Fibroblast of skin of right biceps (primary cell): ENCODE measurements around the gene SLC48A1.
"Not testable (repeated sequence)": the region's sequence is repeated elsewhere in the genome, so short reads cannot be mapped to it uniquely, and the experiment has no call there.

Experiments used
- DNase-seq: peaks from one replicate; pipeline ENCODE4 v3.0.0-alpha.2; 2013

SLC48A1 gene

DNA sequence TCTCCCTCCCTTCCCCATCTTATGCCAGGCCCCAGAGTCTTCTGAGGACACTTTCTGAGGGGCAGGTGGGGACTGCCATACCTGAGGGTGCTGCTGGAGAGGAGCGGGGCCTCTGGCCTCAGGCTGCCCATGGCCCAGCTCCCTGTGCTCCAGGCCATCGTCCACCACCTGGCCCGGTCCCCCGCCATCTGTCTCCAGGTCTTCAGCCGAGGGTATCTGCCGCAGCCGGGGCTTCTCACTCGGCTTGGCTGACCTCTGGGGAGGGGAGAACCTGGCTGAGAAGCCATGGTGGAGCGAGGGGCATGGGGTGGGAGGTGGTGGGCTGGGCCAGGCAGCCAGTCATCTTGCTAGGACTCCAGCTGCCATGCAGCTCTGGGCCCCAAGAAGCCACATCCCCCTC, 21.6 kb downstream of the SLC48A1 start:
- no peak for DNase-seq

DNA sequence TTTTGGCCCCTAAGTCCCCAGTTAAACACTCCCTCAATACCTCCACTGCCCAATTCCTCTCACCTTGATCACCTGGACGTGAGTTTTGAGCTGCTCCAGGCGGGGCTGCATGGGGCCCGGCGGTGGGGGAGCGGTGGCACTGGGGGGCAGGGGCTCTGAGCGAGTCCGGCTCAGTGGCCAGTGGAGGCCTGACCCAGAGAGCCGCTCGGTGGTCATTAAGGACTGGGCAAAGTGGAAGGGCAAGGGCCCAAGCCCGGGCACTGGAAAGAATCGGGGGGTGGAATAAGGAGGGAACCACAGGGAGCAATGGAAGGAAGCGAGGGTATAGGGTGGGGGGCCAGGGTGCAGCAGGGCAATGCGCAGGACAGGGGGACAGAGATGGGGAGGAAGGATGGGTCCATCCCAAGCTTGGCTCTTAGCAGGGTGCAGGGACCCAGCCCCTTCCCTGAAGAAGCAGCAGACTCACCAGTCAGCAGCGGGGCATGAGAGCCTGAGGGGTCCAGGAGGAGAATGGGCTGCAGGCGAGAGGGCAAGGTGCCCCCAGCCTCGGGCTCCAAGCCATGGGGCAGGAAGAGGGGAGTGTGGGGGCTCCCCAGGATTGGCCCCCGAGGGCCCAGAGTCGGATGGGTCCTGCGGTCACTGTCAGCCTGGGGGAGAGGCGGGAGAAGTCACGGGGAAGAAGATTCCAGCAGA, 22.2 kb downstream of the SLC48A1 start:
- DNase-seq: no peak

DNA sequence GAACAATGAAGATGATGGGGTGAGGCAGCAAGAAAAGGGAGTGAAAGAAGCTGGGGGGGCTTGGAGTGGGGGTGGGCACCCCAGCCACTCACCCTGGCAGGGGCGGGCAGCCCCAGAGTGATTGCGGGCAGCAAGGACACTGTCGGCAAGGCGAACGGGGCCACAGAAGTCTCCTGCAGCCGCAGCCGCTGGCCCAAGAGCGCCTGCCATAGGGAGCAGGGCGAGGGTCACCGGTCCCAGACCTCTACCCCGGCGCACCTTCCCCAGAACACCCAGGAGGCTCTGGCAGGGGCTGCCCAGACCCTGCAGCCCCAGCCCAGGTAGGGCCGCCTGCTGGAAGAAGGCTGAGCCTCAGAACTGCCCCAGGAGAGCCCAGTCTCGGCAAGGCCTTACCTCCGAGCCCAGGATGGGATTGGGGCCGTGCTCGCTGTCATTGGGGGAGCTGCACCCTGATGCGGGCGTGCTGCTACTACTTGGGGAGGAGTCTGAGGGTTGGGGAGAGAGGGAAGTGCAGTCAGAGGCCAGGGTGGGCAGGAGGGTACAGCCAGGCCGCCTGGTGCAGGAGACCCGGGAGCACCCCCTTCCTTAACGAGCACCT, 22.9 kb downstream of the SLC48A1 start:
- no peak for DNase-seq

DNA sequence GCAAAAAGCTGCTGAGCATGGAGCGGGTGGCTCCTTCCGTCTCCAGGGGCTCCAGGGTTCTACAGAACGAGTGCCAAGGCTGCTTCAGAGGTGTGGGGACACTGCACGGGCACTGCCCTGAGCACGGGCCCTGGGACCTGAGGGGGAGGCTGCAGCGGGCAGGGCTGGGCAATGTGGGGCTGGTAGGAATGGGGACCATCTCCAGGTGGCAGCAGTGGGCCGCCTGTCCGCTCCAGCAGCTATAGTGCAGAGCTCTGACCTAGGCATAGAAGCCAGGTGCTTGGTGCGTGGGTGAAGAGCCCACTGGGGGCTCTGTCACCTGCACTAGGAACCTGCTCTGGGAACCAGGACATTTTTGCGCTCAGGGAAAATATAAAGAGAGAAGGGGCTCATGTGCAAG, 24.4 kb downstream of the SLC48A1 start:
- DNase-seq: no peak

DNA sequence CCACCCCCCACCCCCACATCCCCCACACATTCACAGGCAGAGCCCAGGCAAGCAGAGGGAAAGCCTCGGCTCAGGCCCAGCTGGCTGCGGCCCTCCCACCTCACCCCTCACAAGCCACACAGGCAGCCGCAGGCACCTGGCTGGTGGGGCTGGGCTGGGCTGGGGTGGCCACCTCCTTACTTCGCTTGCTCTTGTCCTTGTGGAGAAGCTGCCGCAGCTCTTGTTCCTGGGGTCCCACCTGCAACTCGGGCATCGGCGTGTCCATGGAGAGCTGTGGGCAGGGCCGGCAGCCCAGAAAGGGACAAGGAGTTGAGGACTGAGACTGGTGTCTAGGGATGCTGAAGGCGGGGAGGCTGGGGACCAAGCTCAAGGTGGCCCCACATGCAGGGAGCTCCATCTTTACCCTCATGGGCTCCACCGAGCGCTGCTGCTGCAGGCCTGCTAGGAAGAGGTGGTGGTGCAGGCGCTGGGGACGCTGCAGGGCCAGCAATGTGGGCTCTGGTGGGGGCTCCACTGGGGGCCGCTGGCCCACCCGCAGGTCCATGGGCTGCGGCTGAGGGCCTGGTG, 25.4 kb downstream of the SLC48A1 start:
- DNase-seq: no peak

DNA sequence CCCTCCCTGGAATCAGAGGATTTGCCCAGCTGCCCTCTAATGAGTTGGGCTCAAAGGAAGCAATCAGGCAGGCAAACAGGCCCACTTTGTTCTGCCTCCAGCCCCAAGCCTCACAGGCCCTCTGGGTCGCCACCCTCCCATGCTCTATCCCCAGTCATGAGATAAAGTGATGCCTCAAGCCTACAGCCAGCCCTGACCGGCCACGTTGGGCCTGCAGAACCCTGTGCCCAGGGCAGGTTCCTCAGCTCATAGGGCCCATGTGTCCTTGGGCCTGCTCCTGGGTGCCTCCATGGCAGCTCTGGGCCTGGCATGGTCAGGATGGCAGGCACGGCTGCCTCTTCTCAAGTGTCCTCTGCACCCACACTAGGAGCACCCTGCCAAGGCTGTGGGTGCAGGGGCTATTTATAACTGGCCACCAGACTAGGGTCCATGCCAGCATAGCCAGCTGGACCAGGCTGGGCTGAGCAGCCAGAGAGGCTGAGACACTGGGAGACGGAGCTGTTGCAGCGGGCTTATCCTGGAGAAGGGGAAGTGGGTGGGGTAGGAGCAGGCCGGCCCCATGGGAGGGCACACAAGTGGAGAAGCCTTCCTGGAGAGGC, 26.4 kb downstream of the SLC48A1 start:
- DNase-seq: no peak

DNA sequence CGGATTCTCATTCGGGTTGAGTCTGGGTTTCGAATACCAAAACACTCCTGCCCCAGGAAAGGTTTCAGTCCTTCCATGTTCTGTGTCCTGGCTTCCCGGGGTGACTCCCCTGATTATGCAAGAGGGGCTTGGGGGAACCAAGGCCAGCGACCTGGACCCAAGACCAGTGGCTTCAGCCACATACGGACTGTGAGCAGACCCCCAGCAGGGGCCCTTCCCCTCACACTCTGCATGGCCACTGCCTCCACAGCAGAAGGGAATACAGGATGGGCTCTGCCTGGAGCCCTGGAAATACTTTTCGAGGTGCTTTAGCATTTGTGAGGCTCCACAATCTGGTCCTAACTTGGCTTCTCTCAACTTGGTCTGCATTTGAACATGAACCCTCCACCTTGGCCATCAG, 27.5 kb downstream of the SLC48A1 start:
- DNase-seq: no peak

DNA sequence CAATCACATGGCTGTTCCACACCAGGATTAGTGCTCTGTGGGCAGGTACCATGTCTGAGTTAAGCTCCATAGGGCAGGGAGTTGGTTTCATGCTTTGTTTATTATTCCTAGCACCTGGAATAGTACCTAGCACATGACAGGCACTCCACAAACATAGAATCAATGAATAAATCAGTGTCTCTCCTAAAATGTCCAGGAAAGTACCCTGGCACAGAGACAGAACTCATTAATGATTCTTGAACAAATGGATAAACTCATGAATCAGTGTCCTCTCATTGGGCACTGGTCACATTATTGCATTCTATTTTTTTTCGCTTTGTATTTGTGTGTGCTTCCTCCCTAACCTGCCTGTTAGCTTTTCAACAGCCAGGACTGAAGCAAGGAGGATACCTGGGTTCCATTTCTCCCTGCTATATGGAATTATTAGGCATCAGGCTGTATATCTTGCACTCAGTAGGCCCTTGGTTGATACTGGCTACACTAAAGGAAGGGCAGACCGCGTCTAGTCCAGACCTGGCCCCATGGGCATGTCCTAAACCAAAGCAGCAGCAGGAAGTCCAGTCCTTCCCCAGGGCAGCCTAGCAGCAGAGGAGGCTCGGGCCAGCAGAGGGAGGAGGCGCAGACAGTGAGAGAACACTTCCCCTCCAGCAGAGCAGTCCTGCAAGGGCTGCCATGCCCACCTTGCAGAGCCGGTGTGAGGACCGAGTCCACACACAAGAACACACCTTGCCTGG, 28.3 kb downstream of the SLC48A1 start:
- DNase-seq: no peak

DNA sequence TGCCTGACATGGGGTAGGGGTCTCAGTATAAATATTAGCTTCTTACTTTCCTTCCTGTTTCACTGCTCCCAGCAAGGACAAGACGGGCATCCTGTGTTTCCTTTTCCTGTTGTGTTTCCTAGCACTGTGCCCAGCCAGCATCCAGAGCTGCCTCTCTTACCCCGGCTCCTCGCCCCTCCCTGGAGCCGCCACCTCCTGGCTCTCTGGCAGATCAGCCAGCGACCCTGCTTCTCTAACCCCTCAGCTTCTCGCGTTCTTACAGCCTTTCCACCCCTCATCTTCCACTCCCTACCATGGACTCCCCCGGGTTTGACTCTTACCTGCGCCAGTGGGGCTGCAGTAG, 28.8 kb downstream of the SLC48A1 start:
- DNase-seq: no peak

DNA sequence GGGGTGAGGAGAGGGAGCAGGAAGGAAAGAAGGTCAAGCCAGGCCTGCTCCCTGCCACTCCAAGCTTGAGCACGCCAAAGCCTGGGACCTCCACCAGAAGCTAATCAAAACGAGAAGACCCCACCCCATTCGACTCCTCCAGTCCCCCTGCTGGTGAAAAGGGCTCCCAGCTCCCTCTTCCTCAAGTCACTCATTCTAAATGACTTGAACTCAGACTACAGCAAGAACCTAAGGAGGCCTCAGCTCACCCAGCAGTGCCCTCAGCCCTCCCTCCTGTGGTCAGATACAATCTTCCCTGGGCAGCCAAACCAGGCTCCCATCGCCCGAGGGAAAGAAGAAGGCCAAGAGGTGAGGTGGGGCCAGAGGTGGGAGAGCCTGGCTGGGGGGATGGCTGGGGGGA, 29.3 kb downstream of the SLC48A1 start:
- no peak for DNase-seq

DNA sequence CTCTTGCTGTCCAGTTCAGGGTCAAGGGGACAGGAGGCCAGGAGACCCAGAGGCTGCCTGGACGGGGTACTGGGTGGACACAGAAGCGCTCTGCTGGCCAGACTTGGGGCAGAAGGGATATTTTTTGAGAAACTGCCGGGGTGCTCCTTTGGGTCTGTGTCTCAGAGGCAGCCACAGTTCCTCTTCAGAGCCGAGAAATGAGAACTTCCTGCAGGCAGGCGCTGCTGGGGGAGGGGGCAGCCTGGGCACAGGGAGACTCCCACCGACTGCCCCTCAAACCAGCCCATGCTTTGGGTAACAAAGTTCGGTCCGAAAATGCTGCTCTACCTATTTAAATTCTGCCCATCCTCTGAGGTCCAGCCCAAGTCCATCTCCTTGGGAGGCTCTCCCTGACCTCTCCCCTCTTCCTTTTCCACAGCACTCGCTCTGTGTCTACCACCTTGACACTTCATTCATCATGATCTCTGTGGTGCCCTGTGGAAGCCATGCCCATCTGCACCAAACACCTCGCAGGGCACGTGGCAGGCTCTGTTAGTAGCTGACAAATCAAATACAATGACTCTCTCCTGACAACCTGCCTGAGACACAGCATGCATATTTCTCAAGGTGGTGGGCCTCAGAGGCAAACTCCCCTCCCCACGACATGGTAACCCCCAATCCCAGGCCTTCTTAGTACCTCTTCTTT, 30.3 kb downstream of the SLC48A1 start:
- no peak for DNase-seq

DNA sequence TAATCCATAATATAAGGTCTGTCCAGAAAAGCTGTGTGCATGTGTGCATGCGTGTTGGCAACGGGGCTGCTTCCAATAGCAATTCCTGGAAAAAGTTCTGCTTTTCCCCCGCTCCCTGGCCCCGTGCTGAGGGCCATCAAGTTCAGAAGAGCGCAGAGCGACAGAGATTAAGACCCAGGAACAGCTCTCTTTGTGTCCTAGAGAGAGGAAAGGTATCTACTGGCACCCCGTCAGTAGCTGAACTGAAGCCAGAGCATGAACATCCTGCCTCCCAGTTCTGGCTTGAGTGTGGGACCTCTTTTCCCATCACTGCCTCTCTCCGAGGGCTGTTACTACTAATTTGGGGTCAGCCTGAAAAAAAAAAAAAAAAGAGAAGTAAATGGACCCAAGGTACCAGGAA, 31.1 kb downstream of the SLC48A1 start:
- no peak for DNase-seq

DNA sequence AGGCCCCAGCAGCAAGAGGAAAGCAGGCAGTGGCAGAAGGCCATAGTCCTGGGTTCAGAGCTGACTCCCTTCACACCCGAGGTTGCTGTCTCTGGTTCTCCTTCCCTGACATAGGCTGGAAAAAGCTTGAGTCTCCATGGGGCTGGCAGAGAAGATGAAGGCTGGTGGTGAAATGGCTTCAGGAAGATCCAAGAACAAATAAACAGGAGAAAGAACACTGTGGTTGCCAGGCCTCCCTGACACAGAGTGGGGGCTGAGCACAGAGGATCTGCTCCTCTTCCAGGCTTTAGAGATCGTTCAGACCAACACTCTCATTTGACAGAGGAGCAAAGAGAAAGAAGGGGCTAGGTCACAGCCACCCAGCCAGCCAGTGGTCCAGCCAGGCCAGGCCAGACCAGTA, 32.4 kb downstream of the SLC48A1 start:
- no peak for DNase-seq

DNA sequence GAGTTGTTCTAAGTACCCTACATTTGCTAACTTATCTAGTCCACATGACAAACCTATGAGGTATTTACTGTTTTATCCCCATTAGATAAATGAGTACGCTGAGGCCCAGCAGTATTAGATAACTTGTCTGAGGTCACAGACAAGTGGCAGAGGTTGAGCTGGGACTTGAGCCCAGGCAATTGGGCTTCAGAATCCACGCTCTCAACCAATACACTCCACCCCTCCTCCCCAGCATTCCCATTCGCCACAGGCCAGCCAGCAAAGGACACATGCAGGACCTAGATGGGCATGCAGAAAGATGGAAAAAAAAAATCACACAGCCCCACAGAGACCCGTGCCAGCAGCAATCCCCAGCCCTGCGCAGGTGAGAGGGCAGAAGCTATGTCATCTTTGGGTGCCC, 34.3 kb downstream of the SLC48A1 start:
- DNase-seq: no peak

DNA sequence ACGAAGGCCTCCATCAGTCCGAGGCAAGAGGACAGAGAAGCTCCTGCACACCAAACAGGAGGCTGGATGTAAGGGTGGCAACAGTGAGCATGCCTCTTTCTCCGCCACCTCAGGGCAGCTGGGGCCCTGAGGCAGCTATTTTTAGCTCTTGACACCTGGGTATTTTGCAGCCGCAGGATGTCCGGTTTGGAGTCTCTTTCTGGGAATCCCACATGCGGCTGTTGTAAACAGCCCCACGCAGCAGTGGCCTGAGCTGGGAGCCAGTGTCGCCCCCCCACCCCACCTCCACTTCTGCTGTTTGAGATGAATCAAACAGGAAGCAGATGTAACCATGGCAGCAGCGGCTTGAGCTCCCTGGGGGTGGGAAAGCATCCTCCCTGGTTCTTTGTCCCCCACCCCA, 35.0 kb downstream of the SLC48A1 start:
- DNase-seq: peak; percentile 60

DNA sequence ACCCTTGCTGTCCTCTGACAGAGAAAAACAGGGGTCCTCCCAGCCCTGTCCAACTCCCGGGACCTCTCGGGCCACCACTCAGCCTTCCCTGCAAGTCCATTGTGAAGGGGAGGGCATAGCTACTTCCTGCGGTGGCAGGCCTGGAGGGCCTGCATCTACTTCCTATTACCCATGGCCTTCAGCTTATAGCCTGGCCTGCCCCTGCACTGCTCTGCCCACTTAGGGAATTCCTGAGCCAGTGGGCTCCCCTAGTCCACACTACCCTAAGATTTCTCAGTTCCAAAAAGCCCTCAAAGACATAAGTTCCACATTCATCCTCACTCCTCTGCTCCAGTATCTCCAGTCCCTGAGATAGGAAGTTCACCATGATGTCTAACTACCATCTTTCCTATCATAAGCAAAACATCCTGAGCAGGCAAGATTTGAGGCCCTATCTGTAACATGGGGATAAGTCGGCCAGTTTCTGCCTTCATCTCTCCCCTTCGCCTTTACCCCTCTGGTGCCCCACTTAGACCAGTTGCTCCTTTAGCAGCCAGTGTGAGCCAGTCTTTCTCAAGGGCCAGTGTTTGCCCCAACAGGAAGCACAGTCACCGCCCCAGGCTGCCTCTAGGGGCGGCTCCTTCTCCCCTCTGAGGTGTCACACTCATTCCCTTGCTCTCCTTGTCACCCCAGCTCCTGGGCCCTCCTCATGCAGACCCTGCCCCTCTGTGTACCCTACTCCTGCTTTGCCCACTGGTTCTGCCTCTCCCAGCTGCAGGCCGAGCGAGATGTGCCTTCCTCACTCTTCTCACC, 35.7 kb downstream of the SLC48A1 start:
- peak; percentile 51 for DNase-seq

DNA sequence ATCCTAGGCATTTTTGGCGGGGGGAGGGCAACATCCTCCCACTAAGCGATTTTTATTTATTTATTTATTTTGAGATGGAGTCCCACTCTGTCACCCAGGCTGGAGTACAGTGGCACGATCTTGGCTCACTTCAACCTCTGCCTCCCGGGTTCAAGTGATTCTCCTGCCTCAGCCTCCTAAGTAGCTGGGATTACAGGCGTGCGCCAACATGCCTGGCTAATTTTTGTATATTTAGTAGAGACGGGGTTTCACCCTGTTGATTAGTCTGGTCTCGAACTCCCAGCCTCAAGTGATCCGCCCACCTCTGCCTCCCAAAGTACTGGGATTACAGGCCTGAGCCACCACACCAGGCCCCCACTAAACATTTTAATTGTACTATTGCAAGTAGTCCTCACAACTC, 36.5 kb downstream of the SLC48A1 start:
- DNase-seq: not testable (repeated sequence)

DNA sequence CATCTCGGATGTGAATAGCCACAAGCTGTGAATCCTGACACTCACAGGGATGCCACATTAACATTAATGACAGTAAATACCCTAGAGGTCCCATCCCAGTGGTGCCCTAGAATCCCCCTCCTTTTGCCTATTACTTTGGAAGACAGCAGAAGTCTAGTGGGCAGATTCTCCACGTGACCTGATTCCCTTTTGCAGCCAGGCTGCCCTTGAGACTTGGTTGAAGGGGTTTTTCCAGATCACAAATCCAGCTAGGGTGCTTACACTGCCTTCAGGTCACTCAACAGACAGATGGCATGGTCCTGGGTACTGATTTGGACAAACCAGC, 38.0 kb downstream of the SLC48A1 start:
- DNase-seq: no peak

DNA sequence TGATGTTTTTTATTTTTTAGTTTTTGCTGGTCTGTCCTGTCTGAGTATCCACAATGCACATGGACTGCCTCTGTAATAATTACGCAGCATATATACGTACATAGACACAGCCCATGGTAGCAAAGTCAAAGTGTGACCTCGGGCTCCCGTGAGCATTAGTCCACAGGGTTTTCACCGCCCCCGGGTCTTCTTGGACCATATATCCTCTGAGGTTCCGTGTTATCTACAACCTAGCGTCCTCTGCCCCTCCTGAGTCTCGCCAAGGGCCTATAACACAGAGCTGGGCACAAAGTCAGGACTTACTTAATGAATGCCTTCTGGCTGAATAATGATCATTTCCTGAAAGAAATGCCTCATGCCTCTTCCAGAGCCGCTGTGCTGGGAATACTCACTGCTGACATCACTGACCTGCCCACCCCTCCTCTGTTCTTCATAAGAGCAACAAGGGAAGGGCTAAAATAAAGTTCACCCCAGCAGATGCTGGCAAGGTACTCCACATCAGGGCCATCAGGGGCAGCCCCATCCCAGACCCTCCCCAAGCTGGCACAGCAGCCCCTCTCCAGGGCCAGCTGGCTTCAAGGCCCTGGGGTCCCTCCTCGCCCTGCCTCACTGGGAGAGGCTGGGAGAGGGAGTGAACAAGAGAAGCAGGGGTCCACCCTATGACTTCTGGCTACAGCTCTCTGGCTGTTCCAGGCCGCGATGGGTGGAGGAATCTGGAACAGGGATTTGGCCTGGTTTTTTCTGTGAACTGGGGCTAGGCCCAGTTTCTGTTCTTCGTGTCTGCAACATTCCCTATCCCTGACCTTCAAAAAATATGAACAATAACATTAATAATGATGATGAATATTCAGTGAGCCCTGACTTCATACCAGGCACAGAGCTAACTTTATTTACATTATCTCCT, 38.8 kb downstream of the SLC48A1 start:
- DNase-seq: peak; percentile 88

DNA sequence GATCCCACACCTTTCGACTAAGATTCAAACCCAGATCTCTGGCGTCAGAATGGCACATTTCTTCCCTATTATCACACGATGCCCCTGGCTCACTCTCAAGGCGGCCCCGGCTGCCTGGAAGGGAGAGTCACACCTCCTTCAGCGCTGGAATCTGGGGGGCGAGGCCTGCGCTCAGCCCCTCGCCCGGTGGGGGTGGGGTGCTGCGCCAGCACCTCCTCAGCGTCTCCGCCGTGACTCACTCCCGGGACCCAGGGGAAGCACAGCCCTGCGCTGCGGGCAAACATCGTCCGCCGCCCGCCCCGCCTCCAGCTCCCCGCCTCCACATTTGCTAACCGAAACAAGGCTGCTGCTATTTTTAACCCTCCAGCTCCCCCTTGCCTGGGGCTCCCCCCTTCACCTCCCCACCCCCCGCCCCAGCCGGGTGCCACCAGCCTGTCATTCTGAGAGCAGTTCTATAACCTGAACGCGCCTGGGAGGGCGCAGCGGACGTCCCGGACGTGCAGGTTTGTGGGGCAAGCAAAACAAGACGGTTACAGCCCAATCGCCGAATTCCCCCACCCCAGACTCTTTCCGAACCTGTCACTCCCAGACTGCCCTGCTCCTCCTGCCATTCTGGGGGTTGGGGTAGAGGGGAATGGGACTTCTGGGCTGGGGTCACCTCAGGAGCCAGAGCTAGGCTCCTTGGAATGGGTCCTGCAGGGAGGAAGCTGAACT, 39.9 kb downstream of the SLC48A1 start:
- DNase-seq: peak; percentile 97
